Stimulated activated CD8-positive, alpha-beta memory T cell treated with anti-CD3 and anti-CD28 coated beads, Interleukin-7, amount 100 ng/mL, for 4 hours (primary cell): Measurements from ENCODE around the gene PRRX1.

Experiments used
- DNase-seq, 2 donors: peaks; one replicate each; pipeline ENCODE4 v3.0.0-alpha.2; 2020; ENCODE audit warnings: low read depth in 2 of 2

Gene PRRX1

GRCh38 chr1:170721621-170722020 is 57.7 kb downstream of the PRRX1 start:
- no peak for DNase-seq

- no peak for DNase-seq
These were observed 59.6 kb downstream of the PRRX1 start for GRCh38 chr1:170723518-170723917.

- no peak for DNase-seq
These were observed 61.4 kb downstream of the PRRX1 start for GRCh38 chr1:170725326-170725725.

- DNase-seq: no peak
These were observed 64.0 kb downstream of the PRRX1 start for GRCh38 chr1:170727963-170728362.

GRCh38 chr1:170729225-170730002 is 65.5 kb downstream of the PRRX1 start:
- no peak for DNase-seq

GRCh38 chr1:170730014-170730413 is 66.1 kb downstream of the PRRX1 start:
- no peak for DNase-seq

- no peak for DNase-seq
These were observed 66.5 kb downstream of the PRRX1 start for GRCh38 chr1:170730438-170730837.

GRCh38 chr1:170731566-170732251 is 67.8 kb downstream of the PRRX1 start:
- DNase-seq: no peak

GRCh38 chr1:170732252-170732588 is 68.3 kb downstream of the PRRX1 start:
- DNase-seq: no peak

GRCh38 chr1:170734412-170735175 is 70.7 kb downstream of the PRRX1 start:
- no peak for DNase-seq

GRCh38 chr1:170735366-170736263 is 71.7 kb downstream of the PRRX1 start:
- no peak for DNase-seq

GRCh38 chr1:170739803-170740202 is 75.9 kb downstream of the PRRX1 start:
- DNase-seq: no peak

- no peak for DNase-seq
These were observed 77.7 kb downstream of the PRRX1 start for GRCh38 chr1:170741678-170742077.

GRCh38 chr1:170742600-170742999 is 78.7 kb downstream of the PRRX1 start:
- no peak for DNase-seq

- no peak for DNase-seq
These were observed 79.2 kb downstream of the PRRX1 start for GRCh38 chr1:170743083-170743482.

- no peak for DNase-seq
These were observed 85.6 kb downstream of the PRRX1 start for GRCh38 chr1:170749549-170749948.

GRCh38 chr1:170749959-170750358 is 86.0 kb downstream of the PRRX1 start:
- DNase-seq: no peak

- DNase-seq: no peak
These were observed 91.9 kb downstream of the PRRX1 start for GRCh38 chr1:170755795-170756194.

- no peak for DNase-seq
These were observed 95.1 kb downstream of the PRRX1 start for GRCh38 chr1:170758992-170759391.

- DNase-seq: no peak
These were observed 101.3 kb downstream of the PRRX1 start for GRCh38 chr1:170765279-170765678.

- DNase-seq: no peak
These were observed 101.9 kb downstream of the PRRX1 start for GRCh38 chr1:170765712-170766330.
